Activated T-helper 1 cell treated with anti-CD3 and anti-CD28 coated beads, Interleukin-12 subunit alpha, Interleukin-12 subunit beta, Interleukin-2, Interleukin-4 antibody, amounts not matched to agents 30 ng/mL and 10 ng/mL and 1 ng/mL, durations not matched to agents 14 hours and 24 hours and 36 hours (primary cell): ENCODE results near the gene B3GALT6. TPM values are rescaled to one million over a fixed set of nuclear protein-coding genes. Genes with fewer than 3 reads are reported as not detected.
A peak's percentile ranks its signal among the peaks of the same experiment; 100 is the strongest.

ENCODE experiments used
- DNase-seq: peaks from one replicate; pipeline ENCODE4 v3.0.0; 2021; ENCODE audit warnings: low spot score
- H3K27ac Mint-ChIP-seq: one replicate; pipeline ENCODE4 v1.8.0; 2021; ENCODE audit warnings: mild to moderate bottlenecking, mixed read lengths
- H3K27me3 Mint-ChIP-seq: one replicate; pipeline ENCODE4 v1.8.0; 2022; ENCODE audit warnings: mild to moderate bottlenecking, moderate library complexity, mixed read lengths; ENCODE audit not compliant: insufficient read depth
- H3K36me3 Mint-ChIP-seq: one replicate; pipeline ENCODE4 v1.8.0; 2021; ENCODE audit warnings: low read depth, mixed read lengths
- H3K4me1 Mint-ChIP-seq: one replicate; pipeline ENCODE4 v1.8.0; 2021; ENCODE audit warnings: low read depth, mixed read lengths
- H3K4me3 Mint-ChIP-seq: one replicate; pipeline ENCODE4 v1.8.0; 2021; ENCODE audit warnings: mild to moderate bottlenecking, moderate library complexity, mixed read lengths
- H3K9me3 Mint-ChIP-seq: one replicate; pipeline ENCODE4 v1.8.0; 2021; ENCODE audit warnings: mixed read lengths
- intact Hi-C: fragments of 100-400 bp; cut with micrococcal nuclease; formaldehyde crosslinking; loops from one replicate; pipeline ENCODE4 v1.15.1; 2024
- total RNA-seq: library from RNA; stranded (reverse); gene quantifications from 2 replicates; pipeline ENCODE4 v1.2.3, GENCODE V29; 2022

Gene B3GALT6
- total RNA-seq, 1 donor from 2014 or later, result 45.9 TPM

DNA sequence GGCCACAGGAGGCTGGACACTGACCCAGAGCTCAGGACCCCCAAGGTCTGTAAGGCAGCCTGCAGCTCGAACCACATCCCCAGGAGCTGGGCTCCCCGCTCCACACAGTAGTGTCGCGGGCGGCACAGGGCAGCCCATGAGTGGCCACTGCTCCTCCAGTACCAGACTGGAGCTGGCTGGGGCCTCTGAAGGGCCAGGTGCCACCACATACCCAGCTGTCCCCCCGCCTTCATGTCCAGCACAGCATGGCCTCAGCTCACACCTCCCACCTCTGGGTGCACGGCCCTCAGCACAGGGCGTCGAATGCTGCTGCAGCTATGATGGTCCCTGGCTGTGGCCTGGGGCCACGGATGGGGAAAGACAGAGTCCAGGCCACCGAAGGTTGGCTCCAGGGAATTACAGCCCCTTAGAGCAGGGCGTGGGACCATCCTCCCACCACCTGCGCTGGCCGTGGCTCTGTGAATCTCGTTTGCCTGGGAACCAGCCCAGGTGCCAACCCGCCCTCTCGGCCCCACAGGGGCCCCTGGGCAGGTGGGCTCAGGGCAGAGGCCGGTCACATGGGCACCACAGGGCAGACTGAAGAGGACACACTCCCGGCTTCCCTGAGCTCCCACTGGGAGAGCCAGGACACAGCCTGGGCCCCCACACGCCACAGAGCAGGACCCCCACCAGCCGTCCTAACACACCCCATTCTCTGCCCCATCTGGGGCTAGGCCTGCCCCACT lies 16.0 kb upstream of the B3GALT6 start:
- intact Hi-C loops, result loop anchor here (1.0 to 2.0 kb wide), 2 partner anchors 8 to 15 kb away; no protein-coding TSS in a partner anchor
- no peaks in the 10 kb centered on the region for H3K27me3 Mint-ChIP-seq
- no peaks in the 10 kb centered on the region for H3K9me3 Mint-ChIP-seq
- H3K4me3 Mint-ChIP-seq, result peak overlapping the region; percentile 86
- H3K27ac Mint-ChIP-seq, result peak overlapping the region; percentile 99
- peaks cover 33% of the 10 kb centered on the region for H3K36me3 Mint-ChIP-seq
- H3K4me1 Mint-ChIP-seq, result peaks cover 46% of the 10 kb centered on the region
- no peak for DNase-seq

DNA sequence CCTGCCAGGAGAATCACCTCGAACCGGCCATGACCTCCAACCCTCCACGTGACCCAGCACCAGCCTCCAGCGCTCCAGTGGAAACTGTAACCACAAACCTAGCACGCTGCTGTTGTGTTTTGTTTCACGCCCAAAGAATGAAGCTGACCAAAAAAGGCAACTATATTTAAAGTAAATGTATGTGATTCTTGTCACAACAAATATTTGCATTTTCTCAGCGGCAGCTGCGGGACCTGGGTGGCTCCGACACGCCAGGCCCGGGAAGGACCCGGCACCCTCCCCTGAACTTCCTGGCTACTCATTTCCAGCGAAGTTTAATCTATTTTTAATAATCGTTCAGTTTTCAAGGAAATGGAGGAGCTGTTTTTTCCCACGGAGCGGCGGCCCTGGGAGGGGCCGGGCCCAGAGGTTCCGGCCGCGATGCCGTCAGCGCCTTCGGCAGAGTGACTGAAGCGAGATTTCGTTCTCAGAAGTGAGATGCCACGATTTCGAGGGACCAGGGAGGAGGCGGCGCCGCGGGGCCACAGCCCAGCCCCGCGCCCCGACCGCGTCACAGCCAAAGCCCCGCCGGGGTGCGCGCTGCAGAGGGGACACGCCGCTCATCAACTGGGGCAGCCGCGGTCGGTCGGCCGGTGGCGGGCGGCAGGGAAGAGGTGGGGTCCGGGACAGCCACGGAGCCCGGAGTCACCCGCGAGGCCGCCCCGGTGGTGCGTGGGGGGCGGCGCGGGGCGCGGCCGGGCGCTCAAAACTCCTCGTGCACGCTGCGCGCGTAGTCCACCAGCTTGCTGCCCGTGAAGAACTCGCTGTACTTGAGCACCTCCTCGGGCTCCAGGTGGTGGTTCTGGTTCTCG lies 15.0 kb upstream of the B3GALT6 start:
- no peak for DNase-seq
- intact Hi-C loops, result loop anchor here (1.0 kb wide), 1 partner anchor 9 kb away; no protein-coding TSS in a partner anchor
- peak overlapping the region; percentile 86 for H3K4me3 Mint-ChIP-seq
- H3K27ac Mint-ChIP-seq, result peak overlapping the region; percentile 99
- no peaks in the 10 kb centered on the region for H3K27me3 Mint-ChIP-seq
- peaks cover 46% of the 10 kb centered on the region for H3K4me1 Mint-ChIP-seq
- peaks cover 37% of the 10 kb centered on the region for H3K36me3 Mint-ChIP-seq
- H3K9me3 Mint-ChIP-seq, result no peaks in the 10 kb centered on the region

DNA sequence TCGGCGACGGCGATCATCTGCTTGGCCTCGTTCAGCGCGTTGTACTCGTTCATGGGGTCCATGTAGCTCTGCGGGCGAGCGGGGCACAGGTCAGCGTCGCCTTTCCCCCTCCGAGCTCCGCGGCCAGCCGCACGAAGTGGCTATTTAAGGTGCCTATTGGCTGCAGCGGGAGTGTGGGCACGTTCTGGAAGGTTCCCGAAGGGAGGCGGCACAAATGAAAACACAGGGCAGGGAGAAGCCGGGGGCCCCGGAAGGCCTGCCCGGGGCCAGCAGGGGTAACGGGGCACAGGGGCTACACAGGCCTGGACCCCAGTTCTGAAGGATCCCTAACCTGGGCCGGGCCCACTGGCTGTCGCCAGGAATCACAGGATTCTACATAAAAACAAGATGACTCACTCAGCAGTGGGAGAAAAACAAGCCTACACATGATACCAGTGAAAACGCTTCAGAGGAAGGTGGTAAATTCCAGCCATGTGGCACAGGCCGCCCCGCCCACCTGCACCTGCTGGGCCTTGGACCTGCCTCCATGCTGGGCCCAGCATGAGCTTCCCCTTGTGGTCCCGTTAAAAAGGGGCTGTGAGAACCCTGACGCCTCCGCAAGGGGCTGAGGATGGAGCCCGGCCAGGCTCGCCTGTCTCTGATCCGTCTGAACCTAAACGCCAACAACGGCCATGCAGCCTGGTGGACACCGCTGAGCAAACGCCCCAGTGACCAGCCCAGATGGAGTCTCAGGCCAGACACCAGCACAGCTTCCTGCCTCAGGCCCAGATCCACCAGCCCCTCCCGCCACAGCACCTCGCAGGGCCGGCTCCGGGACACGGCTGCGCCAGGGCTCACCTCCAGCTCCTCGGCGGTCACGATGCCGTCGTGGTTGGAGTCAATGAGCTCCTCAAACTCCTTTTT lies 14.2 kb upstream of the B3GALT6 start:
- H3K27ac Mint-ChIP-seq, result peak overlapping the region; percentile 86
- H3K36me3 Mint-ChIP-seq, result peaks cover 40% of the 10 kb centered on the region
- peak overlapping the region; percentile 37 for H3K4me3 Mint-ChIP-seq
- no peaks in the 10 kb centered on the region for H3K27me3 Mint-ChIP-seq
- intact Hi-C loops, result no loop called here
- no peak for DNase-seq
- H3K9me3 Mint-ChIP-seq, result no peaks in the 10 kb centered on the region
- H3K4me1 Mint-ChIP-seq, result peaks cover 49% of the 10 kb centered on the region

DNA sequence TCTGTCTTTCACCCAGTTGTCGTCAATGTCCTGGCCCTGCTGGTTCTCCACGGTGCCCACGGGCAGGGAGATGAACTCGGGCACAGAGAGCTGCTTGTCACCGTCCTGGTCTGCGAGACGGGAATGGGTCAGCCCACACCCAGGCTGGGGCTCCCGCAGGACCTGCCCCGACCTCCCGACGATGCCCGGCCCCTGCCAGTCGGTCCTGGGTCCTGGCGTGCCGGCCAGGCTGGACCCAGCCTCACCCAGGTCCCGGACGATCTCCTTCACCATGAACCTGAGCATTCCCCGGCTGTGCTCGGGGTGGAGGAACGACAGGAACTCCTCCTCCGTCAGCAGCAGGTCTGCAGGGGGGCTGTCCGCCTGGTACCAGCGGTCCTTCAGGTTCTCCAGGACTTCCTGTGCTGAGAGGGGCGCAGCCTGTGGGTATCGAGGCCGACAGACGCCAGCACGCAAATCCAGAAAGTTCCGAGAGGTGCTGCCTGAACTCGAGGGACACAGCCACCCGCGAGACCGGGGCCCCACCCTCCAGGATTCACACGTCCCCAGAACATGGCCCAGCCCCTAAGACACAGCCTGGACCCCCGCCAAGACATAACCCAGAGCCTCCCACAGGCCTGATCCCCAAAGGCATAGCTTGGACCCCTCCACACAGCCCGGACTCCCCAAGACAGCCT lies 13.4 kb upstream of the B3GALT6 start:
- H3K4me3 Mint-ChIP-seq, result peak overlapping the region; percentile 30
- peaks cover 50% of the 10 kb centered on the region for H3K4me1 Mint-ChIP-seq
- DNase-seq, result no peak
- peaks cover 46% of the 10 kb centered on the region for H3K36me3 Mint-ChIP-seq
- intact Hi-C loops, result no loop called here
- H3K9me3 Mint-ChIP-seq, result no peaks in the 10 kb centered on the region
- peak overlapping the region; percentile 87 for H3K27ac Mint-ChIP-seq
- H3K27me3 Mint-ChIP-seq, result no peaks in the 10 kb centered on the region

DNA sequence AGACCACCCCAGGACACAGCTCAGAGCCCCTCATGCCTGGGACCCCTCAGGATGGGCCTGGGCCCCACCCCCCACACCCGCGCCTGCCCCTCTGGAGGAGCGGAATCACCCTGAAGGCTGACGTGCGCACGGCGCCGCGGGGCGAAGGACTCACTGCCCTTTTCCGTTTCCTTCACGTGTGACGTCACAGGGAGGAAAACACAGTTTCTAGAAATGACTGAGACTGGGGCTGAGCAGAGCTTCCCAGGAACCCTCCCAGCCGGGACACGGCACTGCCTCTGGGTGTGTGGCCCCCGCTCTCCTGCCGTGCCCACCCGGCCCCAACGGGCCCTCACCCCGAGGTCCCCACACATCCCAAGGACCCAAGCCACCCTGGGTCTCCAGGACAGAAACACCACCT lies 12.7 kb upstream of the B3GALT6 start:
- H3K36me3 Mint-ChIP-seq, result peaks cover 47% of the 10 kb centered on the region
- H3K27ac Mint-ChIP-seq, result peak overlapping the region; percentile 87
- H3K9me3 Mint-ChIP-seq, result no peaks in the 10 kb centered on the region
- peaks cover 48% of the 10 kb centered on the region for H3K4me1 Mint-ChIP-seq
- no peaks in the 10 kb centered on the region for H3K27me3 Mint-ChIP-seq
- intact Hi-C loops, result no loop called here
- no peak overlapping the region for H3K4me3 Mint-ChIP-seq
- no peak for DNase-seq

DNA sequence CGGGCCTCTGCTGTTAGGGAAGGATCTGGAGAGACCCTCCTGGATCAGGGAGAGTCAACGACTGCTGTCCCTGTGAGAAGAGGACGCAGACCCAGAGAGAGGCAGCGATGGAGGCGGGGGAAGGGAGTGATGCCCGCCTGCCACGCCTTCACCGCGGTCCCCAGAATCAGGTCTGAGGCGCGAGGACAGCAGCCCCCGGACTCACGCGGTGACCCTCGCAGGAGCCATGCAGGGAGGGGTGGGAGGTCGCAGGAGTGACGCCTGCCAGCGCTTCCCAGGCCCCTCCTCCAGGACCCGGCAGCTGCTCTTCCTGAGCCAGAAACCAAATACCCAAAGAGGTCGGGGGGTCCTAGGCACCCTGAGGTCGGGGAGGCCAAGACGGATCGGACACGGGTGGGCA lies 11.8 kb upstream of the B3GALT6 start:
- no peak for DNase-seq
- Mint-ChIP-seq H3K27me3 (no peaks in the 10 kb centered on the region), H3K9me3 (no peaks in the 10 kb centered on the region), H3K4me1 (peaks cover 39% of the 10 kb centered on the region), H3K4me3 (no peak overlapping the region), H3K36me3 (peaks cover 47% of the 10 kb centered on the region), H3K27ac (peak overlapping the region; percentile 87)
- intact Hi-C loops, result no loop called here

DNA sequence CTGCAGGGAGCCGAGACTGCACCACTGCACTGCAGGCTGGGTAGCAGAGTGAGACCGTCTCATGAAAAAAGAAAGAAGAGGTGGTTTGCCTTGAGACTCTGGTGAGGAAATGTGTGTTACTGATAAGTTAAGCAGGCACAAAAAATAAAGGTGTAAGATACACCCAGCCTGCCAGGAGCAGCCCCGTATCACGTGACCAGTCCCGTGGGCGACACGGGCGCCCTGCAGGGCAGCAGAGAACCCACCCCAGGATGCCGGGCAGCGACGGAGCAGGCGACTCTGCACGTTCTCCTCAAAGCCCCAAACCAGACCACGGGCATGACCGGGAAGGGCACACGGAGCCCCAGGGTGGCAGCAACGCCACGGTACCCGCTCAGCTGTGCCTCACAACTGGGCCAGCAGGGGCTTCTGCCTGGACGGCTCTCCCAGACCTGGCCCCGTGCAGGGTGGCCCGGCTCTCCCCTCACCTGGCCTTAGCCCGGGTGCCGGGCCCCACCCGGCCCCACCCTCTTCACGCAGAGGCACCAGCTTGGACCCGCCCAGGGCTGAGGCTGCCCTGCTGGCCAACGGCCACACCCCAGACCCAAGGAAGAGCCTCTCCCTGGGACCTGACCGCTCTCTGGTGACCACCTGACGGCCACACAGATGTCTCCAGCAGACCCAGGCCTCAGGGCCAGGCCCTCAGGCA lies 10.0 kb upstream of the B3GALT6 start:
- Mint-ChIP-seq H3K27ac (no peak overlapping the region), H3K4me3 (no peak overlapping the region), H3K27me3 (no peaks in the 10 kb centered on the region), H3K9me3 (no peaks in the 10 kb centered on the region), H3K36me3 (peaks cover 48% of the 10 kb centered on the region), H3K4me1 (peaks cover 23% of the 10 kb centered on the region)
- intact Hi-C loops, result no loop called here
- DNase-seq, result no peak

DNA sequence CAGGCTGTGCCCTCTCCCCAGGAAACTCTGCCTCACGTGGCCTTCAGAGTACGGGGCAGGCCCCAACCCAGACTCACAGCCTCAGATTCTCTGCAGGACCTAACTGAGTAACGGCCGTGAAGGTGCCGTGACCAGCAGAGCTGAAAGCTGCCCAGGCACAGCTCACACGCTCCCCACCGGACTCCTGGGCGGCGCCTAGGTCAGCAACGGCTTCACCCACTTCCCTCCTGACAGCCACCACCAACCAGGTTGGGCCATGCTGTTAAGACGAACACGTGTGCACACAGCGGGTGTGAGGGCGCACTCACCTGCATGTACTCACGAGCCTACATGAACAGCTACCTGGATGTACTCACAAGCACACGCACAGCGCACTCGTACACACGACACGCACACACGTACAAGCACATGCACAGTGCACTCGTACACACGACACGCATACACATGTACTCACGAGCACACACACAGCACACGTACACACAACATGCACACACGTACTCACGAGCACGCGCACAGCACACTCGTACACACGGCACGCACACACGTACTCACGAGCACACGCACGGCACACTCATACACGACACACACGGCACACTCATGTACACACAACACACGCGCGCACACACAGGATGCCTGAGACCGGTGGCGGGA lies 9.3 kb upstream of the B3GALT6 start:
- Mint-ChIP-seq H3K4me3 (no peak overlapping the region), H3K36me3 (peaks cover 45% of the 10 kb centered on the region), H3K9me3 (no peaks in the 10 kb centered on the region), H3K4me1 (peaks cover 20% of the 10 kb centered on the region), H3K27ac (peak overlapping the region; percentile 53), H3K27me3 (no peaks in the 10 kb centered on the region)
- DNase-seq, result no peak
- intact Hi-C loops, result no loop called here

DNA sequence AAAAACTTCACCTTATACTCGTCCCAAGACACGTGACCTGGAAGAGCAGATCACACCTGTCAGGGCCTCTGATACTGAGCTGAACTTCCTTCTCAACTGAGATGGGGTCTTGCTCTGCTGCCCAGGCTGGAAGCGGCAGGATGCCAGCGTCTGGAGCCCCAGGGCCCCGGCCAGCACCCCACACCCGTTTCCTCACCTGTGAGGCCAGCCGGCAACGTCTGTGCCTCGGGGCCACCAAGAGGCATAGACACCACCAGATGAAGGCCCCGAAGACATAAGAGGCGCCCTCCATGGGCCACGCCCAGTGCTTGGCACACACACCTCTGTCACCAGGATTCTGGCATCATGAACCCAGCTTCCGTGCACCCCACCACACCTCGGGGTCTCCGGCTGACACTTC lies 8.7 kb upstream of the B3GALT6 start:
- Mint-ChIP-seq H3K4me3 (no peak overlapping the region), H3K9me3 (no peaks in the 10 kb centered on the region), H3K27me3 (no peaks in the 10 kb centered on the region), H3K4me1 (peaks cover 15% of the 10 kb centered on the region), H3K36me3 (peaks cover 40% of the 10 kb centered on the region), H3K27ac (peak overlapping the region; percentile 53)
- DNase-seq, result no peak
- intact Hi-C loops, result no loop called here

DNA sequence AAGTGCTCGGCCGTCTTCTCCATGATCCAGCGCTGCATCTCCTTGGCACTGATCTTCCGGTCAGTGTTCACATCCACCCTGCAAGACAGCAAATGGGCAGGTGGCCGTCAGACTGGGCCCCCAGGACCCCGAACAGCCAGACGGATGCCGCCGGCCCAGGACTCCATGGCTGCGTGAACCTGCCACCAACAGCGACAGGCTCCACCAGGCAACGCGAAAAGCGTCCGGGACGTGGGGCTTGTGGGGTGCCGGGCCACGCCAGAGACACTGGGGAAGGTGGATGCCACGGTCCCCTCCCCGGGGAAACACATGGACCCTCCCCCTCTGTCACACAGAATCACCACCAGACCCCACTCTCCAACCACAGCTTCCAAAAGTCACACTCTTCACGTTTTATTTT lies 8.1 kb upstream of the B3GALT6 start:
- Mint-ChIP-seq H3K27ac (no peak overlapping the region), H3K36me3 (peaks cover 40% of the 10 kb centered on the region)
- intact Hi-C loops, result no loop called here

DNA sequence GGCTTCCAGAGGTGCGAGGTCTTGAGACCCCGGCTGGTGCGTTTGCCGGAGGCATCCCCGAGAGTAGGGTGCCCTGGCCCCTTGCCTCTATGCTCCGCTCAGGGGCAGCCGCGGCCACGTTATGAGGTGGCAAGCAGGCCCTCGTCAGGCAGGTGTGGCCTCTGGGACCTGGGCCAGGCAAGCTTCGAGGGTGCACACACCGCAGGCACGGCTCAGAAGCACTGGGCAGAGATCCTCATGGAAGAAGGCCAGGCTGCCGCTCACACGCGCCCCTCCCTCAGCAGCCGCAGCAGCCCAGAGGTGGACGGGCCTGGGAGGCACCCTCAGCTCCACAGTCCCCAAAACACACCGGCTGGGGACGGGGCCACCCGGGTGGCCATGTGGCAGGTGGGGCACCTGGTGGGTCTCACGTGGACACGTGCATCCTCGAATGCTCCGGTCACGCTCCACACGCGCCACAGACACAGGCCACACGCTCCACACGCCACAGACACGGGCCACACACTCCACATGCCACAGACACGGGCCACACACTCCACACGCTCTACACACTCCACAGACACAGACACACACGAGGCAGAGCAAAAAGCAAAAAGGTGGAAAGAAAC lies 6.7 kb upstream of the B3GALT6 start:
- Mint-ChIP-seq H3K4me3 (peak overlapping the region; percentile 11), H3K9me3 (no peaks in the 10 kb centered on the region), H3K36me3 (peaks cover 40% of the 10 kb centered on the region), H3K27me3 (no peaks in the 10 kb centered on the region), H3K4me1 (peaks cover 18% of the 10 kb centered on the region), H3K27ac (peak overlapping the region; percentile 34)
- no peak for DNase-seq
- intact Hi-C loops, result no loop called here

More for the DNA sequence above, 8.1 kb upstream of the B3GALT6 start:
- Mint-ChIP-seq H3K4me1 (peaks cover 12% of the 10 kb centered on the region), H3K27me3 (no peaks in the 10 kb centered on the region), H3K4me3 (no peak overlapping the region), H3K9me3 (no peaks in the 10 kb centered on the region)
- DNase-seq, result no peak
